Naive thymus-derived CD8-positive, alpha-beta T cell (primary cell): ENCODE data around the gene ALKBH8. TPM values are rescaled to one million over a fixed set of nuclear protein-coding genes. Genes with fewer than 3 reads are reported as not detected.
"Not testable (repeated sequence)": the region's sequence is repeated elsewhere in the genome, so short reads cannot be mapped to it uniquely, and the experiment has no call there.

Experiments used
- ATAC-seq, 2 donors: fragments of 150-1000 bp; cut with Tn5 transposase in 1 of 2; sonication (Bioruptor Pico), chemical (Tn5 transposase) in 1 of 2; 1 replicate in 1 of 2; 2 replicates in 1 of 2; pipeline ENCODE4 v1.10.0; 2021; ENCODE audit warnings: mild to moderate bottlenecking in 2 of 2, moderate library complexity in 2 of 2
- POLR2A ChIA-PET: fragments of 350-600 bp; sonication (Branson Sonifier 250); formaldehyde crosslinking; loops from one replicate; lab custom pipeline; 2021; ENCODE audit warnings: antibody characterized with exemption; lab: Charles Lee
- DNase-seq, 10 donors: peaks; one replicate each; pipeline versions ENCODE4 v3.0.0 to v3.0.0-alpha.2; 2020 to 2022
- H3K27ac Mint-ChIP-seq, 10 donors: one replicate each; pipeline ENCODE4 v1.8.0; 2020 to 2022; ENCODE audit warnings: mild to moderate bottlenecking in 10 of 10, mixed read lengths in 10 of 10, moderate library complexity in 4 of 10, inconsistent platforms in 1 of 10
- H3K27me3 Mint-ChIP-seq, 5 donors: one replicate each; pipeline ENCODE4 v1.8.0; 2021 to 2022; ENCODE audit warnings: mixed read lengths in 5 of 5
- H3K36me3 Mint-ChIP-seq, 3 donors: one replicate each; pipeline ENCODE4 v1.8.0; 2020 to 2022; ENCODE audit warnings: mixed read lengths in 3 of 3, mild to moderate bottlenecking in 2 of 3, inconsistent platforms in 1 of 3
- H3K4me1 Mint-ChIP-seq, 4 donors: one replicate each; pipeline ENCODE4 v1.8.0; 2021 to 2022; ENCODE audit warnings: mixed read lengths in 4 of 4
- H3K4me3 Mint-ChIP-seq, 10 donors: one replicate each; pipeline ENCODE4 v1.8.0; 2020 to 2022; ENCODE audit warnings: mild to moderate bottlenecking in 10 of 10, mixed read lengths in 10 of 10, moderate library complexity in 6 of 10, inconsistent platforms in 1 of 10
- H3K9me3 Mint-ChIP-seq, 9 donors: one replicate each; pipeline ENCODE4 v1.8.0; 2020 to 2022; ENCODE audit warnings: mixed read lengths in 9 of 9, mild to moderate bottlenecking in 3 of 9, inconsistent platforms in 1 of 9, moderate library complexity in 1 of 9
- polyA plus RNA-seq, 3 donors: library from polyadenylated mRNA; unstranded; fragments of 300-500 nt; fragmentation: Illumina TruSeq; gene quantifications; one replicate each; pipeline ENCODE4 v1.2.3, GENCODE V29; 2021
- total RNA-seq, 8 experiments: library from RNA in 2 of 8; stranded (reverse) in 2 of 8; gene quantifications; one replicate each; pipeline ENCODE4 v1.2.3 and lab custom pipeline; 2021 to 2026

ALKBH8 gene
- total and polyA plus RNA-seq, 5 experiments from 2014 or later, result 6.1 to 18.2 (median 11.9) TPM

DNA sequence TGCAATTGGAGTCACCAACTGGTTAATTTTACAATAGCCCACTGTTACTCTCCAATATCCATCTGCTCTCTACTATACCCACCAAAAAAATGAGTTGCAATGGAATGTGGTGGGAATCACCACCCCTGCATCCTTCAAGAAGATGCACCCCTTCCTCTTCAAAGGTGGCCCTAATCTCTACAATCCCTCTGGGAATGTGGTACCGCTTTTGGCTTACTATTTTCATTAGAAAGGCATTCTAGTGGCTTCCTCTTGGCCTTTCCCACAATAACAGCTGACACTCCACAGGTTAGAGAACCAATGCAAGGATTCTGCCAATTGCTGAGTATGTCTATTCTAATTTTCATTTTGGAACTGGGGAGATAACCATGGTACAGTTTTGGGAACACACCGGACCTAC is 74.7 kb downstream of the ALKBH8 start:
- H3K4me1 Mint-ChIP-seq, result no peaks in the 10 kb centered on the region
- H3K36me3 Mint-ChIP-seq, result no peaks in the 10 kb centered on the region
- ATAC-seq (no peak), DNase-seq (no peak)
- H3K9me3 Mint-ChIP-seq, result peaks cover 0 to 9% (median 0%) of the 10 kb centered on the region in 9 donors
- H3K4me3 Mint-ChIP-seq, result no peak overlapping the region
- POLR2A ChIA-PET, result no interaction called here
- H3K27ac Mint-ChIP-seq, result no peak overlapping the region
- peaks cover 2 to 34% (median 15%) of the 10 kb centered on the region in 5 donors for H3K27me3 Mint-ChIP-seq

DNA sequence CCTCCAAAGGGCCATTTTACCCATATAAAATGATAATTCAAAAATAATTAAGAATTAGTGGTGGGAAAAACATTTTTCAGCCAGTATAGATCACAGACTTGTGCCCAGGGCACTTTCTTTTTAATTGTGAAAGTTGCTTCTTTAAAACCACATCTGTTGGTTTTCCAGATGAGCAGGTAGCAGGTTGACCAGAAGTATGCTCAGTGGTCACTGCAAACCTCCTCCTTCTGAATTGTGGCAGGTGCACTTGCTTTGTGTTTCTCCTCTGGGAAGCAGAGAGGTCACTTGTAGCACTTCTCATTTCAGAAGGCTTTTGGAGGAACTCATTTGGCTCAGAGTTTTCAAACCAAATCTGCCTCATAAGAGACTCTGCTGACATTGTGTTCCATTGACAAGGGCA is 83.3 kb downstream of the ALKBH8 start:
- Mint-ChIP-seq H3K27ac (no peak overlapping the region), H3K27me3 (peaks cover 4 to 31% (median 16%) of the 10 kb centered on the region in 5 donors), H3K4me3 (no peak overlapping the region), H3K4me1 (no peaks in the 10 kb centered on the region), H3K9me3 (no peaks in the 10 kb centered on the region), H3K36me3 (peaks cover 0 to 6% (median 0%) of the 10 kb centered on the region in 3 donors)
- ATAC-seq (no peak), DNase-seq (no peak)
- POLR2A ChIA-PET, result no interaction called here

DNA sequence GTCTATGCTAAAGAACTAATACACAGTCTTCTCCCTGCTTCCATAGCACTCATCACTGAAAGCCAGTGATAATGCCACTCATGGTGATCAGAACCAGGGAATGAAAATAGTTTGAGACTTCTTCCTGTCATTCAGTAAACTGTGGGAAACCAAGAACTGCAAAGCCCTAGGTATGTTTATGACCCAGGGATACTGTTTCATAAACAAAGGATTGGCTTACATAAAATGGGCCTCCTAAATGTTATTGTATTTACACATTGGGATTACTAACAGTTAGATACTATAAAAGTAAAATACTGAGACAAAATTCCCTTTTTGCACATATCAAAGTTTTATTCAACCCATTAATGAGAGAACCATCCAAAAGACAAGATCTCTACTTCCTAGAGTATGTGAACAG is 86.6 kb downstream of the ALKBH8 start:
- H3K4me1 Mint-ChIP-seq, result no peaks in the 10 kb centered on the region

DNA sequence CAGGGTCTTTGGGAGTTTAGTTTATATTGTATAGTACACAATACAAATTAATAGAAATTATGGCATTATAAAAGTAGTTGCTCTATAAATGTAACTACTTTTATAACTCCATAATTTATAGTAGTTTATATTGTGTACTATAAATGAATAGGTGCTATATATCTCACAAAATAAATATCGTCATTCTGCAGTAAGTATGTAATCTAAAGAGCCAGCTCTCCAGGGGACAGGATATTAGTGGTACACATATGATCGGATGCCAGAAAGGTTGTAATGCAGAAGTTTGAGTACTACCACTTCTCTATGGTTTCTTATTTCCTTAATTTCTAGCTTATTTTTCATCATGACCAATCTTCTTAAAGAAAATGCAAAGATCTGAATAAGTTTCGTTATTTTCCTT is 87.7 kb downstream of the ALKBH8 start:
- H3K4me3 Mint-ChIP-seq, result no peak overlapping the region
- POLR2A ChIA-PET, result no interaction called here
- no peaks in the 10 kb centered on the region for H3K9me3 Mint-ChIP-seq
- no peaks in the 10 kb centered on the region for H3K4me1 Mint-ChIP-seq
- DNase-seq (no peak), ATAC-seq (no peak)
- no peaks in the 10 kb centered on the region for H3K36me3 Mint-ChIP-seq
- H3K27ac Mint-ChIP-seq, result no peak overlapping the region
- peaks cover 9 to 45% (median 29%) of the 10 kb centered on the region in 5 donors for H3K27me3 Mint-ChIP-seq

More for the DNA sequence above, 86.6 kb downstream of the ALKBH8 start:
- no peaks in the 10 kb centered on the region for H3K36me3 Mint-ChIP-seq
- H3K9me3 Mint-ChIP-seq, result no peaks in the 10 kb centered on the region
- POLR2A ChIA-PET, result no interaction called here
- H3K27me3 Mint-ChIP-seq, result peaks cover 10 to 44% (median 31%) of the 10 kb centered on the region in 5 donors
- no peak overlapping the region for H3K27ac Mint-ChIP-seq
- no peak for ATAC-seq
- DNase-seq, result no peak
- H3K4me3 Mint-ChIP-seq, result no peak overlapping the region

DNA sequence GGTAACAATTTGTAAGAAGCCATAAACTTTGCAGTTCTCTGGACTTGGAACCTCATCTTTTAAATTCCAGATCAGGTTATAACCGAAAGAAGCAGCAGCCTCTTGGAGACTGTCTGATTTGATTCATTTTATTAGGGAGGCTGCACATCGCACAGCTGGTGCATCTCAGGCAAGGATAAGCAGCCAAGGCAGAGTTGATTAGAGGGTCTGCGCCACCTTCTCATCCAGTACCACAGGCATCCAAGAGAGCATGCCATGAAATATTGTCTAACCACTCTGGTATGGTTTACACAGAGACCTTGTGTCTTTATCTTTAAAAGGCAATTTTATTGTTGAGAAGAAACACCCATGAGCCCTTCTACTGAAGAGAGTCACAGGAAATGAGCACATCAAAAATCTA is 91.7 kb downstream of the ALKBH8 start:
- Mint-ChIP-seq H3K4me3 (no peak overlapping the region), H3K9me3 (no peaks in the 10 kb centered on the region), H3K27ac (no peak overlapping the region), H3K27me3 (peaks cover 16 to 61% (median 28%) of the 10 kb centered on the region in 5 donors), H3K4me1 (no peaks in the 10 kb centered on the region), H3K36me3 (no peaks in the 10 kb centered on the region)
- ATAC-seq (no peak), DNase-seq (no peak)
- POLR2A ChIA-PET, result no interaction called here

DNA sequence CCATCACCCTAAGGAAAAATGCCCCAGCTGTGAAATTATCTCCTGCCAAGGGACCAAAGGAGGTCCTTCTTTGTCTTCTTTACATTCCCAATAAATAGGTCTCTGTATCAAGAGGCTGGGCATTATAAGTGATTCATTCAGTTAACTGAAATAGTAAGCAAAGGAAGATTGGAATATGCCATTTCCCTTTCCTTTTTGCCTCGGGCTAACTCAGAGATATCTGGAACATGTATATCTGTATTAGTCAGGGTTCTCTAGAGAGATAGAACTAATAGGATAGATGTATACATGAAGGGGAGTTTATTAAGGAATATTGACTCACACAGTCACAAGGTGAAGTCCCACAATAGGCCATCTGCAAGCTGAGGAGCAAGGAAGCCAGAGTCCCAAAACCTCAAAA is 92.6 kb downstream of the ALKBH8 start:
- Mint-ChIP-seq H3K9me3 (no peaks in the 10 kb centered on the region), H3K4me1 (no peaks in the 10 kb centered on the region), H3K27me3 (peaks cover 17 to 67% (median 30%) of the 10 kb centered on the region in 5 donors), H3K36me3 (no peaks in the 10 kb centered on the region), H3K27ac (no peak overlapping the region), H3K4me3 (no peak overlapping the region)
- no peak for DNase-seq
- POLR2A ChIA-PET, result no interaction called here
- ATAC-seq, result no peak

DNA sequence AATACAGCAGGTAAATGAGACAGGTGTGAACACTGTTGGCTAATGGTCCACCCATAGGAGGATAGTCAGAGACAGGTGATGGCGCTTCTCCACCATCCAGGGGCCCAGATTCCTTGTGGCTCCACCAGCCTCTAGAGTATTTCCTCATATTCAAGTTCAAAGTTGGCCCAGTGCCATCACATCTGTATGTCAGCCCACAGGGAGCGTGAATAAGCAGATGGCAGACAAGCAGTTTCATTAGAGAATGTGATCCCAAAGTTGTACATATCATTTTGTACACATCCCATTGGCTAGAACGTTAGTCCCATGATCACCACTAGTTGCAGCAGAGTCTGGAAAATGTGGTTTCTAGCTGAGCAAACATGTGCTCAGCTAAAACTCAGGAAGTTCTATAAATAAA is 96.9 kb downstream of the ALKBH8 start:
- ATAC-seq (no peak), DNase-seq (no peak)
- H3K4me3 Mint-ChIP-seq, result no peak overlapping the region
- H3K27me3 Mint-ChIP-seq, result peaks cover 12 to 59% (median 27%) of the 10 kb centered on the region in 5 donors
- H3K36me3 Mint-ChIP-seq, result peaks cover 0 to 12% (median 7%) of the 10 kb centered on the region in 3 donors
- no peaks in the 10 kb centered on the region for H3K4me1 Mint-ChIP-seq
- peaks cover 0 to 8% (median 4%) of the 10 kb centered on the region in 9 donors for H3K9me3 Mint-ChIP-seq
- POLR2A ChIA-PET, result no interaction called here
- no peak overlapping the region for H3K27ac Mint-ChIP-seq

DNA sequence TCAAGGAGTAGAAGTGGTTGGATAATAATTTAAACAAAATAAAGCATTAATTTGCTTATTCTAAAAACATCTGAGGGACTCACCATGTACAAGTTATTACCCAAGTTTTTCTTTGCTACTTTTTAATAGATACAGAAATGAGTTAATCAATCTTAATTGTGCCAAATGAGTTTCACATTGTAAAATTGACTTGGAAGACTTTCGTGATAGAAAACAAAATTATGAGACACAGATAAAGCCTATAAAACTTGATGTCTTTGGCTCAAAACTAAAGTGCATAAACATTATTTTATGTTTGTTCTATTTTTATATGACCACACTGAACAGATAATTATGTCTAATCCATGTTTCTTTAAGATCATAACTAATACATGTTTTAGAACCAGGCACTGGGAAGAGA is 97.8 kb downstream of the ALKBH8 start:
- peaks cover 0 to 12% (median 10%) of the 10 kb centered on the region in 9 donors for H3K9me3 Mint-ChIP-seq
- no peak overlapping the region for H3K4me3 Mint-ChIP-seq
- peaks cover 13 to 65% (median 34%) of the 10 kb centered on the region in 5 donors for H3K27me3 Mint-ChIP-seq
- H3K4me1 Mint-ChIP-seq, result no peaks in the 10 kb centered on the region
- H3K36me3 Mint-ChIP-seq, result peaks cover 0 to 17% (median 13%) of the 10 kb centered on the region in 3 donors
- POLR2A ChIA-PET, result no interaction called here
- H3K27ac Mint-ChIP-seq, result no peak overlapping the region
- DNase-seq (no peak), ATAC-seq (no peak)

DNA sequence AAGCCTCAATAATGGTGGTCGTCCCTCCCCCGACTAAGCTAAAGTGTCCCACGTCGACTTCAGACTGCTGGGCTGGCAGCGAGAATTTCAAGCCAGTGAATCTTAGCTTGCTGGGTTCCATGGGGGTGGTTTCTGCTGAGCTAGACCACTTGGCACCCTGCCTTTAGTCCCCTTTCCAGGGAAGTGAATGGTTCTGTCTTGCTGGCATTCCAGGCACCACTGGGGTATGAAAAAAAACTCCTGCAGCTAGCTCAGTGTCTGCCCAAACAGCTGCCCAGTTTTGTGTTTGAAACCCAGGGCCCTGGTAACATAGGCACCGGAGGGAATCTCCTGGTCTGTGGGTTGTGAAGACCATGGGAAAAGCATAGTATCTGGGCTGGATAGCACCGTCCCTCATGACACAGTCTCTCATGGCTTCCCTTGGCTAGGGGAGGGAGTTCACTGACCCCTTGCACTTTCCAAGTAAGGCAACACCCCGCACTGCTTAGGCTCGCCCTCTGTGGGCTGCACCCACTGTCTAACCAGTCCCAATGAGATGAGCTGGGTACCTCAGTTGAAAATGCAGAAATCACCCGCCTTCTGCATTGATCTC is 99.2 kb downstream of the ALKBH8 start:
- POLR2A ChIA-PET, H3K4me1 Mint-ChIP-seq, ATAC-seq, H3K27ac Mint-ChIP-seq, H3K4me3 Mint-ChIP-seq, DNase-seq: not testable (repeated sequence)
- Mint-ChIP-seq H3K27me3 (peaks cover 13 to 60% (median 31%) of the 10 kb centered on the region in 5 donors), H3K36me3 (peaks cover 0 to 17% (median 13%) of the 10 kb centered on the region in 3 donors), H3K9me3 (peaks cover 0 to 12% (median 10%) of the 10 kb centered on the region in 9 donors)

DNA sequence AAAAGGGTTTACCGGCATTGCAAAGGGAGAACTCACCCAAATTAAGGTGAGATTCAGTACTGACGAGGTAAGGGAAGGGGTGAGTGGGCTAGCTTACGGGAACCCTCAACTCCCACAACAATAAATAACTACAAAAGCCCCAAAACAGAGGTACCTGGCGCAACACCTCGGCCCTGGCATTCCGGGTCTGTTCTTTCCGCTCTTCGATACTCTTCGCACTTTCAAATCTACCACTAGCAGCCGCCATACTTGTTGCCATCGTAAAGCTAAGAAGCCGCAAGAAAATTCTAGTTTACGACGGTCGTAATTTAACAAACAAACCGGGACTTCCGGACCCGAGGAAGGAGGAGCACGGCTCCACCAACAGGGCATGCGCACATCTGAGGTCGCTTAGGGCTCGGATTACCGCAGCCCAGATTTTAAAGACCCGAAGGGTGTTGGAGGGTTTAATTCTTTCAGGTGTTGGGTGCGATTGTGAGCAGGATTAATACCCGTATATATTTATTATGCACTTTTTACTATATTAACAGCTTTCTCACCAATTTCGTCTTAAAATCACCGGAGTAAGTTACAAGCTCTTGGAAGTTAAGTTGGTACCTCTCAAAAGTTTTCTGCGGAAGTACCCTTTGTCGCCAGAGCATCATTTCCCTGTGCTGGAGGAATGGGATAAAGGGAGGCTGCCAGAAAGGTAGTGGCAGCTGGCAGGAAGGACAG is 107.8 kb downstream of the ALKBH8 start, which contains the start of gene CWF19L2:
CWF19L2 (minus strand) TSS at position 268 of the 714 bp plus-strand sequence; CDS start at position 259, 9 bp downstream.
- POLR2A ChIA-PET, result interaction anchor here (0.5 to 2.0 kb wide), 6 partner anchors 9 to 1444 kb away, joined by 3 to 7 read pairs (median 4); partner anchors contain the start of genes ALKBH8, CUL5 and KBTBD3
- peak within 1 kb of the TSS; percentile 87 to 97 (median 93) for H3K4me3 Mint-ChIP-seq
- DNase-seq (peak; percentile 70 to 95 (median 88)), ATAC-seq (peak; percentile 92 to 97)
- H3K4me1 Mint-ChIP-seq, result peaks cover 15 to 36% (median 30%) of the 10 kb centered on the region in 4 donors
- H3K27me3 Mint-ChIP-seq, result peaks cover 0 to 11% (median 0%) of the 10 kb centered on the region in 5 donors
- peaks cover 0 to 4% (median 0%) of the 10 kb centered on the region in 9 donors for H3K9me3 Mint-ChIP-seq
- peaks cover 0 to 25% (median 2%) of the 10 kb centered on the region in 3 donors for H3K36me3 Mint-ChIP-seq
- peak within 1 kb of the TSS; percentile 91 to 97 (median 96) for H3K27ac Mint-ChIP-seq

DNA sequence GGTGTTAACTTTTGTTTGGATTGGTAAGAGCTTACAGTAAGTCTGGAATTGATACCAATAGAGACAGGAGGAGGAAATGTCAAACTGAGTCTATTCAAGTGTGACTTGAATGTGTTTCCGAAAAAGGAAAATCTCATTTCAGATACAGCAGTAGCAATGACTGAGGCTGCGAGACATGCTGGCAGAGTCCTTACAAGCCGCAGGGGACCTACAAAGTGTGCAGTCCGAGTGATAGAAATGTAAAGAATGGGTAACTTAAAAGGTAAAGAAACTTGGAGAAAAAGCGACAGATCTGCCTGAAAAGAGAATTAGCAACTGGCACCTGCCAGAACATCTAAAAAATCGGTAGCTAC is 108.4 kb downstream of the ALKBH8 start:
- Mint-ChIP-seq H3K4me3 (peak overlapping the region; percentile 87 to 97 (median 93)), H3K9me3 (peaks cover 0 to 4% (median 0%) of the 10 kb centered on the region in 9 donors), H3K36me3 (peaks cover 0 to 31% (median 4%) of the 10 kb centered on the region in 3 donors), H3K27ac (peak overlapping the region; percentile 91 to 97 (median 96)), H3K4me1 (peaks cover 15 to 38% (median 32%) of the 10 kb centered on the region in 4 donors), H3K27me3 (peaks cover 0 to 8% (median 0%) of the 10 kb centered on the region in 5 donors)
- ATAC-seq (peak; percentile 26 to 41), DNase-seq (peak in 1 of 10 donors; percentile 3)
- POLR2A ChIA-PET, result interaction anchor here (1.1 to 2.0 kb wide), 5 partner anchors 9 to 1380 kb away, joined by 3 to 7 read pairs (median 4); partner anchors contain the start of genes ALKBH8, CUL5 and KBTBD3

DNA sequence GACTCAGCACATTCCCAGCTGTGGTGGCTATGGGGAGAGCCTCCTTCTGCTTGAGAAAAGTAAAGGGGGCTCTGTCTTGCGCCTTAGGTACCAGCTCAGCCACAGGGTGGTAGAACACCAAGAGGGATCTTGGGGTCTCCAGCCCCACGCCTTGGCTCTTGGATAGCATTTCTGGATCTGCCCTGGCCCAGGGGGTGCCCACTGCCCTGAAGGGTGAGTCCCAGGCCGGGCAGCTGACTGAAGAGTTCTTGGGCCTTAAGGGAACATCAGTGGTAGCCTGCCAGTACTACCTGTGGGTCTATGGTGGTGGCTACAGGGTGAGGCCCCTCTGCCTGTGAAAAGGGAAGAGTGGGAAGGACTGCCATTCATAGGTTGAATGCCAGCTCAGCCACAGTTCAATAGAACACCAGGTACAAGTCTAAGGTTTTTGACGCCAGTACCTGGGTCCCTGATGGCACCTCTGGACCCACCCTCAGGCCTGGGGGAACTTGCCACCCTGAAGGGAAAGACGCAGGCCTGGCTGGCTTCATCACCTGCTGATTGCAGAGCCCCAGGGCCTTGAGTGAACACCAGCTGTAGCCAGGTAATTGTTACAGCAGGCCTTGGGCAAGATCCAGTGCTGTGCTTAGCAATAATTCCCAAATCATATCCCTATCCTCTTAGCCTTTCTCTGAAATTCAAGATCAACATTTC is 111.8 kb downstream of the ALKBH8 start:
- DNase-seq (no peak), ATAC-seq (no peak)
- Mint-ChIP-seq H3K4me3 (no peak overlapping the region), H3K36me3 (peaks cover 0 to 63% (median 9%) of the 10 kb centered on the region in 3 donors), H3K27me3 (no peaks in the 10 kb centered on the region), H3K4me1 (peaks cover 16 to 59% (median 53%) of the 10 kb centered on the region in 4 donors), H3K9me3 (peaks cover 0 to 4% (median 0%) of the 10 kb centered on the region in 9 donors), H3K27ac (peak overlapping the region in 1 of 10 donors; percentile 38)
- POLR2A ChIA-PET, result no interaction called here
